OCI-LY7 (cell line): ENCODE results near the gene OR2A7. TPM values are rescaled to one million over a fixed set of nuclear protein-coding genes. Genes with fewer than 3 reads are reported as not detected.
"Not testable (repeated sequence)": the region's sequence is repeated elsewhere in the genome, so short reads cannot be mapped to it uniquely, and the experiment has no call there.

Experiments
- BruUV-seq: library from RNA; stranded (reverse); fragments of 400-500 nt; replicated peaks from 2 replicates; lab custom pipeline; 2021; lab: Mats Ljungman, UMichigan
- CTCF ChIA-PET: fragments of 300-600 bp; sonication (Branson Sonifier 250); formaldehyde crosslinking; loops from one replicate; lab custom pipeline; 2022; ENCODE audit warnings: antibody characterized with exemption; ENCODE audit not compliant: unreplicated experiment; lab: Charles Lee
- POLR2A ChIA-PET: fragments of 300-600 bp; sonication (Branson Sonifier 250); formaldehyde crosslinking; loops from one replicate; lab custom pipeline; 2022; ENCODE audit warnings: antibody characterized with exemption; lab: Charles Lee
- DNase-seq: peaks from one replicate; pipeline ENCODE4 v3.0.0-alpha.2; 2015; ENCODE audit warnings: low spot score
- H2AFZ ChIP-seq: fragments of 200-600 bp; sonication (generic), shearing (Covaris generic); 2 replicates; pipeline ENCODE4 v1.6.1; 2014; ENCODE audit warnings: mild to moderate bottlenecking, antibody characterized with exemption, low read length, moderate library complexity
- H3K27ac ChIP-seq: fragments of 200-600 bp; sonication (generic); 2 replicates; pipeline ENCODE4 v1.5.1; 2014; ENCODE audit warnings: mixed run types, low read depth, mild to moderate bottlenecking, moderate library complexity, low read length, inconsistent platforms; ENCODE audit not compliant: poor library complexity, severe bottlenecking
- H3K36me3 ChIP-seq: fragments of 200-600 bp; sonication (generic); 2 replicates; pipeline ENCODE4 v1.6.1; 2014; ENCODE audit warnings: mild to moderate bottlenecking, antibody characterized with exemption, low read length, moderate library complexity, mixed read lengths; ENCODE audit not compliant: insufficient read depth
- H3K4me1 ChIP-seq: fragments of 200-600 bp; sonication (generic); 2 replicates; pipeline ENCODE4 v1.5.1; 2014; ENCODE audit warnings: mild to moderate bottlenecking, low read length; ENCODE audit not compliant: insufficient read depth, poor library complexity, severe bottlenecking
- H3K4me2 ChIP-seq: fragments of 200-600 bp; sonication (generic); 2 replicates; pipeline ENCODE4 v1.6.1; 2014; ENCODE audit warnings: mild to moderate bottlenecking, low read length
- H3K4me3 ChIP-seq: fragments of 200-600 bp; sonication (generic); 2 replicates; pipeline ENCODE4 v1.5.1; 2014; ENCODE audit warnings: mild to moderate bottlenecking, low read depth, low read length; ENCODE audit not compliant: poor library complexity, severe bottlenecking
- H3K79me2 ChIP-seq: fragments of 200-600 bp; sonication (generic); 2 replicates; pipeline ENCODE4 v1.6.1; 2016; ENCODE audit warnings: low read depth, mild to moderate bottlenecking, low read length, moderate library complexity, mixed read lengths; ENCODE audit not compliant: insufficient read depth
- H3K9me2 ChIP-seq: fragments of 200-600 bp; sonication (generic); 2 replicates; pipeline ENCODE4 v1.6.1; 2016; ENCODE audit warnings: mild to moderate bottlenecking, low read length, mixed read lengths; ENCODE audit not compliant: insufficient read depth
- H3K9me3 ChIP-seq: fragments of 200-600 bp; sonication (generic); 2 replicates; pipeline ENCODE4 v1.6.1; 2014; ENCODE audit warnings: mild to moderate bottlenecking, mixed run types, low read length, mixed read lengths
- H4K20me1 ChIP-seq: fragments of 200-600 bp; sonication (generic); 2 replicates; pipeline ENCODE4 v1.6.1; 2014; ENCODE audit warnings: mild to moderate bottlenecking, antibody characterized with exemption, low read length, moderate library complexity, mixed read lengths; ENCODE audit not compliant: insufficient read depth
- CTCF ChIP-seq: fragments of 200-600 bp; sonication (generic); conservative IDR thresholded peaks from 2 replicates; pipeline ENCODE4 v1.5.1; 2014; ENCODE audit warnings: mild to moderate bottlenecking, antibody characterized with exemption, low read length, moderate library complexity, mixed read lengths
- EZH2phosphoT487 ChIP-seq: fragments of 200-600 bp; sonication (generic); IDR thresholded peaks from 2 replicates; pipeline ENCODE4 v1.6.1; 2018; ENCODE audit warnings: low read depth, borderline replicate concordance, mild to moderate bottlenecking, mixed run types, antibody characterized with exemption, low read length, moderate library complexity, mixed read lengths
- intact Hi-C: fragments of 100-400 bp; cut with micrococcal nuclease; formaldehyde crosslinking; loops from one replicate; pipeline ENCODE4 v1.10.0; 2022; ENCODE audit not compliant: unreplicated experiment
- total RNA-seq, 2 experiments: library from RNA; depleted of rRNA in 1 of 2; stranded (reverse); fragments of >200 nt in 1 of 2; shearing (Covaris generic) in 1 of 2; gene quantifications; 2 replicates each; pipeline ENCODE4 v1.2.3, GENCODE V29; 2014 to 2022

OR2A7 gene
- total RNA-seq, 2 experiments from 2014 or later = not detected

GRCh38 chr7:144256112-144256511, 8.5 kb downstream of the OR2A7 start:
- Histone ChIP-seq H2AFZ (no peak overlapping the region), H3K4me2 (no peak overlapping the region), H3K9me3 (no peaks in the 10 kb centered on the region), H3K9me2 (no peaks in the 10 kb centered on the region), H3K36me3 (no peaks in the 10 kb centered on the region), H3K27ac (no peak overlapping the region), H3K79me2 (no peaks in the 10 kb centered on the region), H3K4me1 (no peaks in the 10 kb centered on the region), H4K20me1 (no peaks in the 10 kb centered on the region), H3K4me3 (no peak overlapping the region)
- ChIA-PET POLR2A (no interaction called here), CTCF (no interaction called here)
- no TSS peak for BruUV-seq
- intact Hi-C loops = no loop called here
- DNase-seq = no peak
- no peak for TF ChIP-seq CTCF
- TF ChIP-seq EZH2phosphoT487 = no peak

DNA sequence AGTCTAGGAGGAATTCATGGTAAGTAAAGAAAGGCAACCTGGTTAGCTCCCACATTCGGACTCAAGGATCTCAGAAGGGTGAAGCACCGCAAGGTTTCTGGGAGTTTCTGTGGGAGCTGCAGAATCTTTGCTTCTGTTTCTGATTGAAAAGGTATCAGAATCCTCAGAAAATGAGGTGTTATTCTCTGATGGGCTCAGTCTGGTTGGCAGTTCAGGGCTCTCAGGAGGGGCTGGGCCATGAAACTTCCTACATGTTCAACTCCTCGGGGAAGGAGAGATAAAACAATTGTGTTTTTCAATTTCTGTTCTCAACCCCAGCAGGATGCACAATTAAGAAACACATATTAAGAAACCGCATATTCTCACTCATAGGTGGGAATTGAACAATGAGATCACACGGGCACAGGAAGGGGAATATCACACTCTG, 9.1 kb downstream of the OR2A7 start:
- H3K4me3 ChIP-seq = no peak overlapping the region
- intact Hi-C loops = no loop called here
- H3K9me2 ChIP-seq = no peaks in the 10 kb centered on the region
- BruUV-seq = no TSS peak
- POLR2A ChIA-PET = no interaction called here
- H3K4me1 ChIP-seq = no peaks in the 10 kb centered on the region
- H3K79me2 ChIP-seq = no peaks in the 10 kb centered on the region
- TF ChIP-seq CTCF (no peak), EZH2phosphoT487 (no peak)
- no peaks in the 10 kb centered on the region for H4K20me1 ChIP-seq
- no peak overlapping the region for H3K27ac ChIP-seq
- H2AFZ ChIP-seq = no peak overlapping the region
- CTCF ChIA-PET = no interaction called here
- H3K36me3 ChIP-seq = no peaks in the 10 kb centered on the region
- no peak overlapping the region for H3K4me2 ChIP-seq
- DNase-seq = no peak
- H3K9me3 ChIP-seq = no peaks in the 10 kb centered on the region

- H3K36me3 ChIP-seq, H4K20me1 ChIP-seq, H3K4me2 ChIP-seq, H3K4me3 ChIP-seq, H3K79me2 ChIP-seq, BruUV-seq, H3K27ac ChIP-seq, H3K4me1 ChIP-seq, POLR2A ChIA-PET, DNase-seq, H3K9me3 ChIP-seq, intact Hi-C loops, H2AFZ ChIP-seq, H3K9me2 ChIP-seq, CTCF ChIA-PET: not testable (repeated sequence)
These were observed 12.3 kb downstream of the OR2A7 start for GRCh38 chr7:144252307-144252706.

GRCh38 chr7:144247674-144248330, 16.8 kb downstream of the OR2A7 start:
- H3K4me2 ChIP-seq, H3K4me1 ChIP-seq, H3K4me3 ChIP-seq, H3K79me2 ChIP-seq, BruUV-seq, intact Hi-C loops, POLR2A ChIA-PET, H3K27ac ChIP-seq, H3K36me3 ChIP-seq, H3K9me3 ChIP-seq, DNase-seq, CTCF ChIA-PET, H4K20me1 ChIP-seq, H3K9me2 ChIP-seq, H2AFZ ChIP-seq: not testable (repeated sequence)

GRCh38 chr7:144246967-144247366, 17.6 kb downstream of the OR2A7 start:
- H2AFZ ChIP-seq, BruUV-seq, H3K27ac ChIP-seq, H3K36me3 ChIP-seq, H3K4me1 ChIP-seq, H3K9me2 ChIP-seq, CTCF ChIA-PET, POLR2A ChIA-PET, intact Hi-C loops, H3K79me2 ChIP-seq, DNase-seq, H3K4me2 ChIP-seq, H4K20me1 ChIP-seq, H3K4me3 ChIP-seq, H3K9me3 ChIP-seq: not testable (repeated sequence)
